IPS-18a (cell line): ENCODE results near the gene NTNG2.

Experiments
- H3K27ac ChIP-seq: one replicate; pipeline ENCODE4 v1.5.1; 2013; ENCODE audit warnings: low read length
- H3K27me3 ChIP-seq: one replicate; pipeline ENCODE4 v1.6.1; 2013; ENCODE audit warnings: mild to moderate bottlenecking, low read length; ENCODE audit not compliant: control insufficient read depth, insufficient read depth
- H3K36me3 ChIP-seq: one replicate; pipeline ENCODE4 v1.6.1; 2013; ENCODE audit warnings: low read depth, low read length; ENCODE audit not compliant: control insufficient read depth
- H3K4me1 ChIP-seq: one replicate; pipeline ENCODE4 v1.6.1; 2013; ENCODE audit warnings: low read depth, low read length; ENCODE audit not compliant: control insufficient read depth
- H3K4me3 ChIP-seq: one replicate; pipeline ENCODE4 v1.5.1; 2013; ENCODE audit warnings: low read length
- H3K9ac ChIP-seq: one replicate; pipeline ENCODE4 v1.6.1; 2013; ENCODE audit warnings: mild to moderate bottlenecking, low read length, moderate library complexity
- H3K9me3 ChIP-seq: one replicate; pipeline ENCODE4 v1.6.1; 2013; ENCODE audit warnings: low read depth, low read length; ENCODE audit not compliant: control insufficient read depth

Gene NTNG2

DNA sequence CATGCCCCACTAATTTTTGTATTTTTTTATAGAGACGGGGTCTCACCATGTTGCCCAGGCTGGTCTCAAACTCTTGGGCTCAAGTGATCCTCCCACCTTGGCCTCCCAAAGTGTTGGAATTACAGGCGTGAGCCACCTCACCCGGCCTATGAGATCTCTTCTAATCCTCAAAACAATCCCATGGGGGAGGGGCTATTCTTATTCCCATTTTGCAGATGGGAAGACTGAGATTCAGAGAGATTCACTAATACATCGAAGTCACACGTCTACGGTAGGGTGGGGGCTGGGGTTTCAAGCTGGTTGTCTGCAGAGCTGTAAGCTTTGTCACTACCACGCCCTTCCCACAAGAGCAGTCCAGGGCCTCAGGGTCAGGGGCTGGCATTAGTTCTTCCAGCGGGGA lies 14.0 kb upstream of the NTNG2 start:
- H3K4me3 ChIP-seq, result no peak overlapping the region
- H3K9me3 ChIP-seq, result no peaks in the 10 kb centered on the region
- no peaks in the 10 kb centered on the region for H3K27me3 ChIP-seq
- H3K9ac ChIP-seq, result no peak overlapping the region
- no peaks in the 10 kb centered on the region for H3K36me3 ChIP-seq
- no peaks in the 10 kb centered on the region for H3K4me1 ChIP-seq
- H3K27ac ChIP-seq, result no peak overlapping the region

- Histone ChIP-seq H3K36me3 (no peaks in the 10 kb centered on the region), H3K27ac (no peak overlapping the region), H3K9me3 (no peaks in the 10 kb centered on the region), H3K9ac (no peak overlapping the region), H3K27me3 (no peaks in the 10 kb centered on the region), H3K4me1 (peaks cover 4% of the 10 kb centered on the region), H3K4me3 (no peak overlapping the region)
Measured at GRCh38 chr9:132150256-132150655, 11.6 kb upstream of the NTNG2 start.

- Histone ChIP-seq H3K9me3 (no peaks in the 10 kb centered on the region), H3K4me3 (no peak overlapping the region), H3K9ac (no peak overlapping the region), H3K27me3 (no peaks in the 10 kb centered on the region), H3K27ac (no peak overlapping the region), H3K36me3 (no peaks in the 10 kb centered on the region), H3K4me1 (peaks cover 5% of the 10 kb centered on the region)
Measured at GRCh38 chr9:132151118-132151517, 10.7 kb upstream of the NTNG2 start.

- H3K27me3 ChIP-seq, result no peaks in the 10 kb centered on the region
- peaks cover 5% of the 10 kb centered on the region for H3K4me1 ChIP-seq
- no peak overlapping the region for H3K4me3 ChIP-seq
- no peak overlapping the region for H3K27ac ChIP-seq
- H3K9ac ChIP-seq, result no peak overlapping the region
- no peaks in the 10 kb centered on the region for H3K9me3 ChIP-seq
- H3K36me3 ChIP-seq, result no peaks in the 10 kb centered on the region
Measured at GRCh38 chr9:132152231-132152630, 9.6 kb upstream of the NTNG2 start.

DNA sequence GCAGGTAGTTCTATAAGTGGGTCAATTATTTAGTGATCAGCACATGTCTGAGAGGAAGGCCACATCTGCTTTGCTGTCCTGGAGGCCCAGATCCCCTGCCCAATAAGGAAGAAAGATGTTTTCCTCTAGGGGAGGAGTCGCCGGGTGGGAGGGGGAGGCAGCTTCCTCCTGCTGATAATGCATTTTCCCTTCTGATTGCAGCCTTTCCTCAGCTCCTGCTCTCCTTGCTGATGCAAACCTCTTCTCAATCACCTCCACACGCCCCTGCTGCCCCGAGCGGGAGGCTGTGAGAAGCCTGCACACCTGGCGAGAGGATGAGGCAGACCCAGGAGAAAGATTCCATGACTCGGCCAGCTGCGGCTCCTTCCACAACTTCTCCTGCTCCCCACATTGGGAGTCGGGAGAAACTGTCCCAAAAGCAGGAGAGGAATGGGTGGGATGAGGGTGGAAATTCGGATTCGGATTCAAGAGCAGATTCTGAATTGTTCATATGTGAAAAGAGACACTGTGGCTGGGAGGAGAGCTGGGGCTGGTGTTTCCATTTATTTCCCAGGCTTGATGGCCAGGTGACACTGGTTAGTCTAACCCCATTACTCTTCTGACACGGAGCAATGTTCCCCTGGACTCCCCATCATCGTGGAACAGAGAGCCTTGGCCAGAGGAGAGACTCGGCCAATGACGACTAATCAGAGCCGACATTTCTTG lies 6.8 kb upstream of the NTNG2 start:
- Histone ChIP-seq H3K9me3 (no peaks in the 10 kb centered on the region), H3K4me3 (no peak overlapping the region), H3K27me3 (peaks cover 14% of the 10 kb centered on the region), H3K9ac (no peak overlapping the region), H3K36me3 (no peaks in the 10 kb centered on the region), H3K4me1 (peaks cover 5% of the 10 kb centered on the region), H3K27ac (no peak overlapping the region)

GRCh38 chr9:132155568-132155895 lies 6.3 kb upstream of the NTNG2 start:
- Histone ChIP-seq H3K4me1 (peaks cover 5% of the 10 kb centered on the region), H3K27ac (no peak overlapping the region), H3K36me3 (no peaks in the 10 kb centered on the region), H3K4me3 (no peak overlapping the region), H3K9ac (no peak overlapping the region), H3K9me3 (no peaks in the 10 kb centered on the region), H3K27me3 (peaks cover 19% of the 10 kb centered on the region)

DNA sequence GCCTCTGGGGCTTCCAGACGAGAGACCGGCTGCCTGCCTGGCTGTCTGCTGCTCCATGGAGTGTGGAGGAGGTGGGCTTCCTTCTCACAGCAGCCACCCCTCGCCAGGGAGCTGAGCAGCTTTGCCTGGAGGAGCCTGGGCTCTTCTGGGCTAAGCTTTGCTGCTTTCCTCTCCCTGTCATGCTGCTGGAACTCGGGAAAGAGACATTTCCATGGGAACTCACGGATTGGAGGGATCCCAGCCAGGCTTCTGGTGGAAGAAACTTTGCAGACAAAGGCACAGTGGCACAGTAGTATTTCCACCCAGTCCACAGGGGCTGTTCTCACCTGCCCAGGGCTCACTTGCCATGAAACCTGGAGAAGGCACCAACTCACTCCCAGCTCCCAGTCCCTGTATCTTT lies 5.6 kb upstream of the NTNG2 start:
- no peak overlapping the region for H3K27ac ChIP-seq
- H3K36me3 ChIP-seq, result no peaks in the 10 kb centered on the region
- H3K27me3 ChIP-seq, result peaks cover 27% of the 10 kb centered on the region
- no peak overlapping the region for H3K9ac ChIP-seq
- H3K4me3 ChIP-seq, result no peak overlapping the region
- H3K4me1 ChIP-seq, result peaks cover 9% of the 10 kb centered on the region
- no peaks in the 10 kb centered on the region for H3K9me3 ChIP-seq

DNA sequence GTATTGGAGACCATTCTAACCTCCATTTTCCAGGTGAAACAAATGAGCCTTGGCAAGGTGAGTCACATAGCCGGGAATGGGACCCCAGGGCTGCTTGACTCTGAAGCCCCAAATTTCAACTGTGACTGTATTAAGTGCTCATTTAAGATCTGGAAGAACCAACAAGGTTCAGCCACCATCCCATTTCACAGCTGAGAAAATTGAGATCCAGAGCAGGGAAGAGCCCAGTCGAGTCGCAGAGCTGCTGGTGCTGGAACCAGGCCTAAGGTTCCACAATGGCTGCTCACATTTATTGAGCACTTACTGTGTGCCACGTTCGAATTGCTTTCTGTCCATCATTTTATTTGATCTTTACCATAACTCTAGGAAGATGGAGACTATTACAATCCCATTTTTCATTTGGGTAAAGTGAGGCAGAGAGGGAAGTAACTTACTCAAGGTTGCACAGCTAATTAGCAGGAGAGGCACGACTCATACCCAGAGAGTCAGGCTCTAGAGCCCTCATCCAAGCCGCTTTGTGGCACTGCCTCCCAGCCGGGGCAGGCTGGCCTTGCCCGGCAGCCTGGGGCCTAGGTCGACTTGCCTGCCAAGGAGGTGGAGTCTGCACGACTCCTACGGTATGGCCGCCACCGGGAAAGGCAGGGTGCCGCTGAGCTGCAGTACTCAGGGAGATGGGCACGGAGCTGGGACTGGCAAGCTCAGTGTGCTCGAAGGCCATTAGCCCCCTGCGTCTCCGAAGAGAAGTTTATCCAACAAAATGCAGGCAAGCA lies 4.3 kb upstream of the NTNG2 start:
- Histone ChIP-seq H3K4me3 (no peak overlapping the region), H3K36me3 (no peaks in the 10 kb centered on the region), H3K9me3 (no peaks in the 10 kb centered on the region), H3K4me1 (peaks cover 9% of the 10 kb centered on the region), H3K9ac (no peak overlapping the region), H3K27me3 (peaks cover 37% of the 10 kb centered on the region), H3K27ac (no peak overlapping the region)

GRCh38 chr9:132160802-132161742 lies 786 bp upstream of the NTNG2 start:
- H3K4me3 ChIP-seq, result peak overlapping the region; percentile 57
- no peak overlapping the region for H3K27ac ChIP-seq
- H3K4me1 ChIP-seq, result peaks cover 4% of the 10 kb centered on the region
- peaks cover 72% of the 10 kb centered on the region for H3K27me3 ChIP-seq
- no peaks in the 10 kb centered on the region for H3K9me3 ChIP-seq
- H3K36me3 ChIP-seq, result no peaks in the 10 kb centered on the region
- no peak overlapping the region for H3K9ac ChIP-seq

DNA sequence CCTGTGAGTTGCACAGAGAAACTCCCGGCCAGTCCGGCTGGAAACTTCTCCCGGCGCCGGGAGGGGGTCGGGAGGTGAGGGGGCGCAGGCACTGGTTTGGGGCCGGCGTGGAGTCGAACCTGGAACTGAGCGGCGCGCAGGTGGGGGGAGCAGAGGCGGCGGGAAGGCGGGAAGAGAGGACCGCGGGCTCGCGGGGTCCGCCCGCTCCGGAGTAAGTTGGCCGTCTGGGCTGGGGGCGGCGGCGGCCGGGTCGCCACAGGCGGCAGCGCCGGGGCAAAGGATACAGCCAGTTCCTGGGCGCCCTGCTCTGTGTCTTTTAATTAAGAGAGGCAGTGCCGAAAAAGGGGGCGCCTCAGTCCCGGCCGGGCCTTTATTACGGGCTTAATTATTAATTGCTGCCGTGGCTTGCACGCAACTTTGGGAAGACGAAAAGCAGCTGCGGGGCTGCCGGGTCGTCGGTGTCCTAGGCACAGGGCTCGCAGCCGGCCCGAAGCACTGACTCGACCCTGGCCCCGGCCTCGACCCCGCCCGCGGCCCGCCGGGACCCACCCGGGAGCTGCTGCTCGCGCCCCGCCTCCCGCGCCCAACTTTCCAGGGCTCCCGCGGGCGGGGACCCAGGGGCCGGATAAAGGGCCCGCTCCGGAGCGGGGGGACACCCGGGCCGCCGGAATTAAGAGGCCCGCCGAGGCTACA lies 1.1 kb downstream of the NTNG2 start:
- Histone ChIP-seq H3K9ac (no peak overlapping the region), H3K36me3 (no peaks in the 10 kb centered on the region), H3K9me3 (no peaks in the 10 kb centered on the region), H3K27ac (no peak overlapping the region), H3K27me3 (peaks cover 81% of the 10 kb centered on the region), H3K4me3 (peak overlapping the region; percentile 61), H3K4me1 (peaks cover 4% of the 10 kb centered on the region)

DNA sequence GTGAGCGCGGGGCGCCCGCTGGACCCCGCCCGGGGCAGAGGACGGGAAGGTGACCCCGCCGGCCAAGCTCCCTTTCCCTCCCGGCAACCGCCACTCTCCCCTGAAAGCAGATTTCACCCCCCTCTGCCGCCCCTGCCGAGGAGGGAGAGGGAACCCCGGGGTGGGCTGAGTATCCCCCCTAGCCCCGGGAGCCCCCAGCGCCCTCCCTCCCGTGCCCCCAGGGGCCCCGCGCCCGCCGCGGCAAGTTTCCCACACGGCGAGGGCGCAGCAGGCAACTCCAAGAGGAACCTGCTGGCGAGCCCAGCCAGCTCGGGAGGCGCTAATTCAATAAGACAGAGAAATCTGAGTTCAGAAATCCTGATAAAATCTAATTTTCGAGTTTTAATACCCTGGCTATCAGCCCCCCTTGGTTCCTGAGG lies 1.6 kb downstream of the NTNG2 start:
- H3K4me1 ChIP-seq, result peaks cover 4% of the 10 kb centered on the region
- H3K4me3 ChIP-seq, result peak overlapping the region; percentile 40
- H3K27me3 ChIP-seq, result peaks cover 81% of the 10 kb centered on the region
- no peaks in the 10 kb centered on the region for H3K36me3 ChIP-seq
- H3K27ac ChIP-seq, result no peak overlapping the region
- no peaks in the 10 kb centered on the region for H3K9me3 ChIP-seq
- H3K9ac ChIP-seq, result no peak overlapping the region
